GM06990 (cell line): ENCODE data around the gene CYP2R1.

Source experiments
- DNase-seq: peaks from one replicate; pipeline ENCODE4 v3.0.0-alpha.2; 2011; ENCODE audit not compliant: insufficient read length; ENCODE audit errors: extremely low read depth
- H3K27me3 ChIP-seq: replicated peaks from 2 replicates; pipeline ENCODE4 v1.6.0; 2011; ENCODE audit warnings: low read length; ENCODE audit not compliant: control insufficient read depth, insufficient read depth
- H3K36me3 ChIP-seq: 2 replicates; pipeline ENCODE4 v1.5.1; 2011; ENCODE audit warnings: low read length; ENCODE audit not compliant: control insufficient read depth, insufficient read depth
- H3K4me3 ChIP-seq: replicated peaks from 2 replicates; pipeline ENCODE4 v1.5.1; 2011; ENCODE audit warnings: low read depth, mild to moderate bottlenecking, control low read depth, low read length
- CTCF ChIP-seq: IDR thresholded peaks from 2 replicates; pipeline ENCODE4 v1.5.1; 2011; ENCODE audit warnings: low read length, control low read depth, mild to moderate bottlenecking, inconsistent platforms; ENCODE audit not compliant: insufficient read depth, poor library complexity, severe bottlenecking

The CYP2R1 gene

GRCh38 chr11:14892036-14892556 lies at the start of gene CYP2R1:
CYP2R1 (minus strand) TSS chr11:14892231; CDS start chr11:14892205, 26 bp downstream.
- H3K36me3 ChIP-seq = no peaks in the 10 kb centered on the region
- TF ChIP-seq CTCF = peak; percentile 17
- H3K4me3 ChIP-seq = peak within 1 kb of the TSS; percentile 70
- no peaks in the 10 kb centered on the region for H3K27me3 ChIP-seq
- peak; percentile 91 for DNase-seq

GRCh38 chr11:14938936-14939335 lies 46.9 kb upstream of the CYP2R1 start:
- no peaks in the 10 kb centered on the region for H3K36me3 ChIP-seq
- TF ChIP-seq CTCF = no peak

GRCh38 chr11:14934641-14935351 lies 42.8 kb upstream of the CYP2R1 start:
- TF ChIP-seq CTCF = no peak
- Histone ChIP-seq H3K36me3 (no peaks in the 10 kb centered on the region), H3K4me3 (no peak overlapping the region), H3K27me3 (no peaks in the 10 kb centered on the region)
- DNase-seq = no peak

More at GRCh38 chr11:14938936-14939335, 46.9 kb upstream of the CYP2R1 start:
- H3K4me3 ChIP-seq = no peak overlapping the region
- no peaks in the 10 kb centered on the region for H3K27me3 ChIP-seq
- DNase-seq = no peak

- no peak for DNase-seq
Observed at GRCh38 chr11:14932447-14932846, 40.4 kb upstream of the CYP2R1 start.

GRCh38 chr11:14930369-14930768 lies 38.3 kb upstream of the CYP2R1 start:
- no peak for TF ChIP-seq CTCF
- no peak for DNase-seq
- Histone ChIP-seq H3K27me3 (no peaks in the 10 kb centered on the region), H3K4me3 (no peak overlapping the region), H3K36me3 (no peaks in the 10 kb centered on the region)

More at GRCh38 chr11:14932447-14932846, 40.4 kb upstream of the CYP2R1 start:
- Histone ChIP-seq H3K36me3 (no peaks in the 10 kb centered on the region), H3K27me3 (no peaks in the 10 kb centered on the region), H3K4me3 (no peak overlapping the region)
- no peak for TF ChIP-seq CTCF
